ENCODE measurements around the gene CFAP77.

The CFAP77 gene

GRCh38 chr9:132517815-132518550 lies 108.0 kb downstream of the CFAP77 start:
- no peak for DNase-seq (ENCODE audit: low read depth in 2 of 2)

GRCh38 chr9:132518626-132519025 lies 108.6 kb downstream of the CFAP77 start:
- DNase-seq (ENCODE audit: low read depth in 2 of 2) = no peak

DNA sequence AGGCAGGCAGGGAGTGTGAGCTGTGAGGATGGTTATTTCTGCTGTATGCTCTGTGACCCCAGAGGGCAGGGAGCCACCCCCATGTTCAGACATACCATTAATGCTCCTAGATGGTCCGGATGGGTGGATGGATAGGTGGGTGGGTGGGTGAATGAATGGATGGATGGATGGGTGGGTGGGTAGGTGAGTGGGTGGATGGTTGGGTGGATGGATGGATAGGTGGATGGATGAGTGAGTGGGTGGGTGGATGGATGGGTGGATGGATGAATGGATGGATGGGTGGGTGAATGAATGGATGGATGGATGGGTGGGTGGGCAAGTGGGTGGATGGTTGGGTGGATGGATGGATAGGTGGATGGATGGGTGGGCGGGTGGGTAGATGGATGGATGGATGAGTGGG lies 109.0 kb downstream of the CFAP77 start:
- no peak for DNase-seq (ENCODE audit: low read depth in 2 of 2)

GRCh38 chr9:132520612-132521011 lies 110.6 kb downstream of the CFAP77 start:
- DNase-seq (ENCODE audit: low read depth in 2 of 2) = no peak

- no peak for DNase-seq (ENCODE audit: low read depth in 2 of 2)
These were observed 115.5 kb downstream of the CFAP77 start for GRCh38 chr9:132525308-132526023.

GRCh38 chr9:132531195-132531594 lies 121.2 kb downstream of the CFAP77 start:
- DNase-seq (ENCODE audit: low read depth in 2 of 2) = no peak

- DNase-seq (ENCODE audit: low read depth in 2 of 2) = no peak
These were observed 121.9 kb downstream of the CFAP77 start for GRCh38 chr9:132531710-132532570.

- DNase-seq (ENCODE audit: low read depth in 2 of 2) = no peak
These were observed 124.8 kb downstream of the CFAP77 start for GRCh38 chr9:132534832-132535231.

DNA sequence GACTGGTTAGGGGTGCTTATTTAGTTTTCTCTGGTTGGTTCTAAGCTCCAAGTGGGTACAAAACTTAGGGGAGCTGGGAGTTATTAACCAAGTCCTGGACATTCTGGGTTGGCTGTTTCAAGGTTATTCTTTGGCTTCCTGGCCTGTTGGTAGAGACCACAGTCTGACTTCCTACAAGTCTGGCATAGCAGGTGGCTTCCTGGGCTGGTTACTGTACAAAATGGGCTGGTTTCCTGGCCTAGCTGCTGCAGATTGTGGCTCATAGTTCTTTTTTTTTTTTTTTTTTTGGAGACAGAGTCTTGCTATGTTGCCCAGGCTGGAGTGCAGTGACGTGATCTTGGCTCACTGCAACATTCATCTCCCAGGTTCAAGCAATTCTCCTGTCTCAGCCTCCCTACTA lies 126.1 kb downstream of the CFAP77 start:
- no peak for DNase-seq (ENCODE audit: low read depth in 2 of 2)

DNA sequence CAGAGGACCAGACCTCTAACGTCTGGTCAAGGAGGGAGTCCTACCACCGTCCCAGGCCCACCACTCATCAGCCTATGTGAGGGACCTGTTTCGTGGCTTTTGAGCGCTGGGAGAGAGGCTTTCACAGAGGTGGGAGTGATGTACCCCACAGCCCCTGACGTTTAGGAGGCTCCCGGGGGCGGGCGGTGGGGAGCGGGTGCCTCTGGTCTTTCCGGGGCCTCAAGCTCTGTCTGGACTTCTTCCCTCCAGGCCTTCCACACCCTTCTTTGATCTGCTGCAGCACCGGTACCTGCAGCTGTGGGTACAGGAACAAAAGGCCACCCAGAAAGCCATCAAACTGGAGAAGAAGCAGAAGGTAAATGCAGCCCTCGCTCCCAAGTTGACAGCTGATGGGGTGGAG lies 127.3 kb downstream of the CFAP77 start:
- DNase-seq (ENCODE audit: low read depth in 2 of 2) = no peak

- no peak for DNase-seq (ENCODE audit: low read depth in 2 of 2)
These were observed 128.1 kb downstream of the CFAP77 start for GRCh38 chr9:132538071-132538470.

DNA sequence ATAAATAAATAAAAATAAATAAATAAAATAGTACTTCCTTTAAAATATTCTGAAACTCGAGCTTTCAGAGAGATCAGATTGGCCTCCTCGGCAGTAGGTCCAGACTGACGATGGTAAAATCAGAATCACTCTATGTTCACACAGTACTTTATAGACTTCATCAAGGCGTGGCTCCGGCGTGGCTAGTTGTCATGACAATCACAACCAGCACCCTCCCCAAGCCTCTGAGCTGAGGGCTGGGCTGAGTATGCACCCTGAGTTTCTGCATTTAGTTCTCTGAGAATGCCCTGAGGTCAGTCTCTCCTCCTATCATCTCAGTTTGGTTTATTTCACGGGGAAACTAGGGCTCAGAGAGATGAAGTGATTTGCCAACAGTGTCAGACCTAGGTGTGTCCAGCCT lies 129.1 kb downstream of the CFAP77 start:
- DNase-seq (ENCODE audit: low read depth in 2 of 2) = no peak

DNA sequence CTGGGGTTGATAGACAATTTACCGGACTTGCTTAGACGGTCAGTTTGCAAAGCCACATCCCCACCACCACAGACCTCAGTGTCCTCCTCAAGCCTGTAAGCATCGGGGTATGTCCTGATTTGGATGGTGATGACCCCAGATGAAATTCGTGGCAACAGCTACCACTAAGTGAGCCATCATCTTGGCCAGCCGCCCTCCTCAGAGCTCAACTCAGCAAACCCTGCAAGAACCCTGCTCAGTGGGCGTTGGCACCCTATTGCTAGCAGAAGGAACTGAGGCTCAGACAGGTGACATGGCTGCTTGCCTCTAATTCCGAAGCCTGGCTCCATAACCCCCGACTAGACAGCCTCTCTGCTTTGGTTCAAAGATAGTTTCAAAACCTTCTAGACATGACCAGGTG lies 131.0 kb downstream of the CFAP77 start:
- DNase-seq (ENCODE audit: low read depth in 2 of 2) = no peak

DNA sequence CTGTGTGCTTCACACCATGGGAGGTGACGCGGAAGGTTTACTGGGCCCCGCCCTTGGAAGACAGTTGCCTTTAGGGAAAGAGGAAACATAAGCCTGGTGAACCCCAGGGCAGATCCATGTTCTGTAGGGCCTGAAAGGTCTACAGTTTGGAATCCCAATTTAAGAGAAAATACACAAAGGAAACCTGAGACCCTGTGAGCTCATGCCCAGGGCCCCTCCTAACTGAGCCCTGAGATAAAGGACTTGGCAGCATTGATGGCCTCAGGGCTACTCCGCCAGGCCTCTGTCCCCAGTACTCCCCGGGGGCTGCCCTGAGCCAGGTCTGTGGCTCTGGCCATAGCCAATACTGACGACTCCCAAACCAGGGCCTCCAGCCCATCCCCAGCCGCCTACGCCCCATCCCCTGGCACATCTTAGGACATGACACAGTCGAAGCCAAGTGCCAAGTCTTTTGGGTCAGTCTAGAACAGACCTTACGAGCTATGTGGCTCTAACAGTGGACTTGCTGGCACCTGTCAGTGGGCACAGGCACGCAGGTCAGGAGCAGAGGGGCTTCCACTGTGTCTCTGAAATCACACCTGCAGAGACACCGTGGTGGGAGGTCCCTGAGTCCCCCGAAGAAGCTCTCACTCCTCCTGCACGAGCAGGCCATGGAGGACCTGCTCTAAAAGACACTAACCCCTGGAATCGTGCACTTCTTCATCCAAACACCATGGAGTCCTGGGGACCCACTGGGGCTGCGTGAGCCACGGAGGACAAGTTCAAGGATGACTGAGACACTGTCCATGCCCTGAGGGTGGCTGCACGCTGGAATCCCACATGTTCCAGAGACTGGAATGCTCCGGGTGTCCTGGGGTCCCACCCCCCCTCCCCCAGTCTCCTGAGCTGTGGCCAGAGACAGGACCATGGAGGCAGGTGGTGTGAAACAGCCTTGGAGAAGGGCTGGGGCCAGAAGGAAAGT lies 132.1 kb downstream of the CFAP77 start:
- no peak for DNase-seq (ENCODE audit: low read depth in 2 of 2)

DNA sequence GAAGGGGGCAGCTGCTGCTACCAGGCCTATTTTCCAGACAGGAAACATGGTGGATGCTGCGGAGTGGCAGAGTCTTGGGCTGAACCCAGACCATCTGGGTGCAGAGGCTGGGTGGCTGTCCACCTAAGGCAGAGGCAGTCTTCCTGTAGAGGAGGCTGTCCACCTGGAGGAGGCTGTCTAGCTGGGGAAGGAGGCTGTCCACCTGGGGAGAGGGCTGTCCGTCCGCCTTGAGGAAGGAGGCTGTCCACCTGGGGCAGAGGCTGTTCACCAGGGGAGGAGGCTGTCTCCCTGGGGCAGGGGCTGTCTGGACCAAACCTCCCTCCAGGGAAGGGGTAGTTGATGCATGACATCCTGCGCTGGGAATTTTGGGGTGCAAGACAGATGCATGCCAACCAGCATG lies 133.2 kb downstream of the CFAP77 start:
- DNase-seq (ENCODE audit: low read depth in 2 of 2) = no peak

DNA sequence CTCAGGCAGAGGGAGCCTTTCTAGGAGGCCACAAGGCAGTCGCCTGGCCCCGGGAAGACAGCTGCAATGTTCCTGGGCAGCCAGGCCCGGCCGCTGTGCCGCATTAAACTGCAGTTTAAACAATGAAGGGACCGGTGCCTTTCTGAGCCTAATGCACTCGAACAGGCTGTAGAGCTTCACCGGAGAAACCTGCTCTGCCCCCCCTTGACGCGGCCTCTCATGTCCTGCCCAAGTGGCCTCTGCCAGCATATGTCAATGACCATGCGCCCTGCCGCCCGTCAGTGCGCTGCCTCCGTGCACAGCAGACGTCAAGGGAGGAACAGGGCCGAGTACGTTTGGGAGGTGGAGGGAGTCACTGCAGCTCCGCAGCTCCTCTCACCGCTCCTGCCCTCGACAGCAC lies 133.9 kb downstream of the CFAP77 start:
- DNase-seq (ENCODE audit: low read depth in 2 of 2) = no peak

DNA sequence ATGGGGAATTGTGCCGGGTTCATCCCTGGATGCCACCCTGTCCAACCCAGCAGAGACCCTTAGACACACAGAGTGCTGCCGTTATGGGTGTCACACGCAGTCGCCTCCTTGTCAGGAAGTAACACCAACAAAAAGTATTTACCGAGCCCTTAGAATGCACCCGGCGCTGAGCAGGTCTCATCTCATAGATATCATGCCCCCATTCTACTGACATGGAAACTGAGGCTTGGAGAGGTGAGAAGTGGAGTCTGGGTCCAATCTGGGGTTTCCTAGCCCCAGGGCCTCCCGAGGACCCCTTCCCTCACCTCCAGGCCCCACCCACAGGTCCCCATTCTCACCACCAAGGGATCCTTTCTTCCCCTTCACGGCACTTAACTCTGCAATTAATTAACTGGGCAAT lies 135.6 kb downstream of the CFAP77 start:
- DNase-seq (ENCODE audit: low read depth in 2 of 2) = no peak

- peak; percentile 2 to 3 for DNase-seq (ENCODE audit: low read depth in 2 of 2)
These were observed 136.4 kb downstream of the CFAP77 start for GRCh38 chr9:132546148-132547051.

- no peak for DNase-seq (ENCODE audit: low read depth in 2 of 2)
These were observed 137.0 kb downstream of the CFAP77 start for GRCh38 chr9:132547052-132547431.

DNA sequence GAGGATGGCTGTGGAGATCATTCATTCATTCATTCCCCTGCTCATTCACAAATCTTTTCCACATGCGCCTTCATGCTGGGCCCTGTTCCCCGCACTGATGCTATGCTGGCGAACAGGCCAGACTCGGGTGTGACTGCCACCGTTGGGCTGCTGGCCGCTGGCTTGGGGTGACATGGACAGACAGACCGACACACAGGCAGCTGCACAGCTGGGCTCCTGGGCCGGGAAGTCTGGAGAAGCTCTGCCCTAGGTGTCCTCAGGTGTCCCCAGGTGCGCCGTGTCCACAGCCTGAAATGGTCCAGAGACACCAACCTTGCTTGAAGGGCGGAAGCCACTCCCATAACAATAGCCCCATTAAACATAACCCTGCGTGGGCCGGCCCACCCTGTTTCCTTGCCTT lies 137.4 kb downstream of the CFAP77 start:
- DNase-seq (ENCODE audit: low read depth in 2 of 2) = no peak
